WTC11 (cell line): ENCODE results near the gene UBASH3B.

Experiments used
- ELF4 ChIP-seq: sonication (generic); formaldehyde crosslinking; IDR thresholded peaks from 2 replicates; pipeline ENCODE4 v1.8.1; 2022; ENCODE audit warnings: low read depth, mild to moderate bottlenecking, moderate library complexity, missing genetic modification reagents
- ESRRA ChIP-seq: sonication (generic); formaldehyde crosslinking; IDR thresholded peaks from 2 replicates; pipeline ENCODE4 v1.8.1; 2022; ENCODE audit warnings: mild to moderate bottlenecking, missing genetic modification reagents, borderline replicate concordance
- JAZF1 ChIP-seq: fragments of 250-450 bp; sonication (Bioruptor Pico); IDR thresholded peaks from 2 replicates; pipeline ENCODE4 v1.9.0; 2021; ENCODE audit warnings: moderate library complexity, mild to moderate bottlenecking, inconsistent platforms
- NR2C2 ChIP-seq: sonication (generic); formaldehyde crosslinking; IDR thresholded peaks from 2 replicates; pipeline ENCODE4 v1.8.0; 2022; ENCODE audit warnings: mild to moderate bottlenecking, missing genetic modification reagents
- RELA ChIP-seq: sonication (generic); formaldehyde crosslinking; IDR thresholded peaks from 2 replicates; pipeline ENCODE4 v1.8.1; 2022; ENCODE audit warnings: missing genetic modification reagents, mild to moderate bottlenecking, borderline replicate concordance
- ZNF263 ChIP-seq: sonication (generic); formaldehyde crosslinking; IDR thresholded peaks from 2 replicates; pipeline ENCODE4 v1.8.1; 2022; ENCODE audit warnings: low read depth, mild to moderate bottlenecking, moderate library complexity, missing genetic modification reagents
- ZNF416 ChIP-seq: fragments of 250-450 bp; sonication (Bioruptor Pico); IDR thresholded peaks from 2 replicates; pipeline ENCODE4 v1.9.0; 2021; ENCODE audit warnings: mild to moderate bottlenecking, inconsistent platforms
- TF ChIP-seq, protein P1 (sequence below): fragments of 200-600 bp; IDR thresholded peaks from 2 replicates; pipeline ENCODE4 v1.8.0; 2022; ENCODE audit warnings: antibody characterized with exemption
- TF ChIP-seq, protein P2 (sequence below): sonication (generic); formaldehyde crosslinking; IDR thresholded peaks from 2 replicates; pipeline ENCODE4 v1.8.1; 2023; ENCODE audit warnings: mild to moderate bottlenecking, moderate library complexity, missing genetic modification reagents
- TF ChIP-seq, protein P3 (sequence below): sonication (generic); formaldehyde crosslinking; IDR thresholded peaks from 2 replicates; pipeline ENCODE4 v1.8.0; 2022; ENCODE audit warnings: mild to moderate bottlenecking, missing genetic modification reagents
- TF ChIP-seq, protein P4 (sequence below): sonication (generic); formaldehyde crosslinking; IDR thresholded peaks from 2 replicates; pipeline ENCODE4 v1.8.0; 2022; ENCODE audit warnings: mild to moderate bottlenecking, missing genetic modification reagents

DNA sequence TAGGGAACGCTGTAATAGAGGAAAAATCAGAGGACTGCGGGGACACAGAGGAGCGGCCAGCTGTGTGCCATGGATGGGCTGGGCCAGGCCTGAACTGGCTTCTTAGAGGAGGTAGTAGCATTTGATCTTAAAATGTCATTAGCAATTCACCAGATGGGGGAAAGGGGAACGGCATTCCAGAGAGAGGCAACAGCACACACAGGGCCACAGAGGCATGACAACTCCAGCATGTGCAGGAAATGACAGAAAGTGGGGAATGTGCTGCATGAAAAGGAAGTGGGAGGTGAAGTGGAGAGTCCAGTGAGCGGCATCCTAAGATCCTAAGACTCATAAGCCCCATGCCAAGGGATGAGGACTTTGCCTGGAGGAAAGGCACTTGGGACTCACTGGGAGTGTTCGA lies 69.0 kb downstream of the UBASH3B start:
- TF ChIP-seq, protein P1, sequence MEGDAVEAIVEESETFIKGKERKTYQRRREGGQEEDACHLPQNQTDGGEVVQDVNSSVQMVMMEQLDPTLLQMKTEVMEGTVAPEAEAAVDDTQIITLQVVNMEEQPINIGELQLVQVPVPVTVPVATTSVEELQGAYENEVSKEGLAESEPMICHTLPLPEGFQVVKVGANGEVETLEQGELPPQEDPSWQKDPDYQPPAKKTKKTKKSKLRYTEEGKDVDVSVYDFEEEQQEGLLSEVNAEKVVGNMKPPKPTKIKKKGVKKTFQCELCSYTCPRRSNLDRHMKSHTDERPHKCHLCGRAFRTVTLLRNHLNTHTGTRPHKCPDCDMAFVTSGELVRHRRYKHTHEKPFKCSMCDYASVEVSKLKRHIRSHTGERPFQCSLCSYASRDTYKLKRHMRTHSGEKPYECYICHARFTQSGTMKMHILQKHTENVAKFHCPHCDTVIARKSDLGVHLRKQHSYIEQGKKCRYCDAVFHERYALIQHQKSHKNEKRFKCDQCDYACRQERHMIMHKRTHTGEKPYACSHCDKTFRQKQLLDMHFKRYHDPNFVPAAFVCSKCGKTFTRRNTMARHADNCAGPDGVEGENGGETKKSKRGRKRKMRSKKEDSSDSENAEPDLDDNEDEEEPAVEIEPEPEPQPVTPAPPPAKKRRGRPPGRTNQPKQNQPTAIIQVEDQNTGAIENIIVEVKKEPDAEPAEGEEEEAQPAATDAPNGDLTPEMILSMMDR: no peak
- TF ChIP-seq, protein P2, sequence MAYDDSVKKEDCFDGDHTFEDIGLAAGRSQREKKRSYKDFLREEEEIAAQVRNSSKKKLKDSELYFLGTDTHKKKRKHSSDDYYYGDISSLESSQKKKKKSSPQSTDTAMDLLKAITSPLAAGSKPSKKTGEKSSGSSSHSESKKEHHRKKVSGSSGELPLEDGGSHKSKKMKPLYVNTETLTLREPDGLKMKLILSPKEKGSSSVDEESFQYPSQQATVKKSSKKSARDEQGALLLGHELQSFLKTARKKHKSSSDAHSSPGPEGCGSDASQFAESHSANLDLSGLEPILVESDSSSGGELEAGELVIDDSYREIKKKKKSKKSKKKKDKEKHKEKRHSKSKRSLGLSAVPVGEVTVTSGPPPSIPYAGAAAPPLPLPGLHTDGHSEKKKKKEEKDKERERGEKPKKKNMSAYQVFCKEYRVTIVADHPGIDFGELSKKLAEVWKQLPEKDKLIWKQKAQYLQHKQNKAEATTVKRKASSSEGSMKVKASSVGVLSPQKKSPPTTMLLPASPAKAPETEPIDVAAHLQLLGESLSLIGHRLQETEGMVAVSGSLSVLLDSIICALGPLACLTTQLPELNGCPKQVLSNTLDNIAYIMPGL (CRISPR knock-in tag): no peak
- TF ChIP-seq, protein P3, sequence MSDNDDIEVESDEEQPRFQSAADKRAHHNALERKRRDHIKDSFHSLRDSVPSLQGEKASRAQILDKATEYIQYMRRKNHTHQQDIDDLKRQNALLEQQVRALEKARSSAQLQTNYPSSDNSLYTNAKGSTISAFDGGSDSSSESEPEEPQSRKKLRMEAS (CRISPR knock-in tag): no peak
- TF ChIP-seq NR2C2 (no peak), ZNF263 (CRISPR knock-in tag) (no peak), ESRRA (no peak), ZNF416 (CRISPR knock-in tag) (no peak), ELF4 (CRISPR knock-in tag) (no peak), RELA (no peak), JAZF1 (CRISPR knock-in tag) (no peak)
- TF ChIP-seq, protein P4, sequence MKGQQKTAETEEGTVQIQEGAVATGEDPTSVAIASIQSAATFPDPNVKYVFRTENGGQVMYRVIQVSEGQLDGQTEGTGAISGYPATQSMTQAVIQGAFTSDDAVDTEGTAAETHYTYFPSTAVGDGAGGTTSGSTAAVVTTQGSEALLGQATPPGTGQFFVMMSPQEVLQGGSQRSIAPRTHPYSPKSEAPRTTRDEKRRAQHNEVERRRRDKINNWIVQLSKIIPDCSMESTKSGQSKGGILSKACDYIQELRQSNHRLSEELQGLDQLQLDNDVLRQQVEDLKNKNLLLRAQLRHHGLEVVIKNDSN (CRISPR knock-in tag): no peak
